Suprapubic skin (tissue), 4 donors: ENCODE data around the gene TNXB.

ENCODE experiments used
- CTCF ChIP-seq, 2 donors: fragments of 200-600 bp in 1 of 2; fragments of 450-650 bp in 1 of 2; sonication (generic) in 1 of 2; IDR thresholded peaks; one replicate each; pipeline ENCODE4 v1.5.1; 2016 to 2019; ENCODE audit warnings: antibody characterized with exemption in 2 of 2, mild to moderate bottlenecking in 1 of 2, moderate library complexity in 1 of 2
- POLR2A ChIP-seq, 2 donors: fragments of 450-650 bp; IDR thresholded peaks; one replicate each; pipeline ENCODE4 v1.6.1; 2017; ENCODE audit warnings: antibody characterized with exemption in 2 of 2, mild to moderate bottlenecking in 2 of 2, moderate library complexity in 2 of 2
- POLR2AphosphoS5 ChIP-seq, 3 donors: sonication (generic); formaldehyde crosslinking; IDR thresholded peaks; one replicate each; pipeline ENCODE4 v1.6.1; 2017; ENCODE audit warnings: antibody characterized with exemption in 3 of 3

GRCh38 chr6:32115623-32116022 is 6.5 kb upstream of the TNXB start:
- no peak for TF ChIP-seq CTCF (IDR thresholded peaks at IDR 0.05)
- TF ChIP-seq POLR2A (IDR thresholded peaks at IDR 0.05), result no peak
- no peak for TF ChIP-seq POLR2AphosphoS5 (IDR thresholded peaks at IDR 0.05)
